Measurements from ENCODE around the gene ZNF614.

The ZNF614 gene

DNA sequence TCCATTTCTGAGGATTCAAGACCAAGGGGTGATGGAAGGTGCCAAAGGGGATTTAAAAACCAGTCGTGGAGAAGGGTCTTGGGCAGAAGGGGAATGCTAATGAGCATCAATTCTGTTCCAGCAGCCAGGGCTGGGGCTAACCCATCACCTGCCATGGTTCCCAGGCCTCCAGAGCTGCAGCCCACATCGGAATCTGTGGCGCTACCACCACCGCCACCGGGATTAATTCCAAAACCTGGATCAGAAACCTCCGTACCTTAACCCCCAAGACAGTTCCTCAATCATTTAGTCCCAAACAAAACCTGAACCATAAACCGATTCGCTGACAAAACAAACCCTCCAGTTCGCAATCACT is 20.8 kb downstream of the ZNF614 start:
- Histone ChIP-seq H3K4me3 (ENCODE audit: low read depth in 1 of 2, low read length in 2 of 2) (peak overlapping the region; percentile 46 to 83), H3K9ac (ENCODE audit: low read depth, low read length) (peak overlapping the region; percentile 62)

DNA sequence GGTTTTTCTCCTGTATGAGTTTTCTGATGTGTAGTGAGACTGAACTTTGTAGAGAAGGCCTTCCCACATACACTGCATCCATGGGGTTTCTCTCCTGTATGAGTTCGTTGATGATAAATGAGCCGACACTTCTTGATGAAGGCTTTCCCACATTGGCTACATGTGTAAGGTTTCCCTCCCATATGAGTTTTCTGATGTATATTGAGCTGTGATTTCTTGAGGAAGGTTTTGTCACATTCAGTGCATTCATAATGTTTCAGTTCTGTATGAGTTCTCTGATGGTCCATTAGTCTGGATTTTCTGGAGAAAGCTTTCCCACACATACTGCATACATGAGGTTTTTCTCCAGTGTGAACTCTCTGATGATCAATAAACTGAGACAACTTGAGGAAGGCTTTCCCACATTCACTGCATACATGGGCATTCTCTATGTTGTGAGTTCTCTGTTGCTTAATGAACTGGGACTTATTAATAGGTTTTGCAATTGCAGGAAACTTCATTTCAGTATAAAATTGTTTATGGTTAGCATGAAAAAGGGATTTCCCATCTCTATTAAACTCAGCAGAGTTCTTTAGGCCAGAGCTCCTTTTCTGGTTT is 34.0 kb downstream of the ZNF614 start:
- Histone ChIP-seq H3K27ac (ENCODE audit: low read length) (no peak overlapping the region), H4K20me1 (ENCODE audit: insufficient read depth, low read length) (no peaks in the 10 kb centered on the region), H2AFZ (ENCODE audit: low read depth, low read length) (no peak overlapping the region), H3K4me3 (ENCODE audit: low read depth in 1 of 2, low read length in 2 of 2) (no peak overlapping the region), H3K4me1 (ENCODE audit: insufficient read depth, low read length) (no peaks in the 10 kb centered on the region), H3K36me3 (ENCODE audit: insufficient read depth, low read length) (peaks cover 64% of the 10 kb centered on the region), H3K27me3 (ENCODE audit: insufficient read depth, low read length, poor library complexity) (no peaks in the 10 kb centered on the region), H3K9me3 (ENCODE audit: insufficient read depth, low read length, severe bottlenecking) (peaks cover 79% of the 10 kb centered on the region), H3K4me2 (ENCODE audit: insufficient read depth, low read length) (no peak overlapping the region), H3K9ac (ENCODE audit: low read depth, low read length) (no peak overlapping the region), H3K79me2 (ENCODE audit: insufficient read depth, low read length) (no peaks in the 10 kb centered on the region)
- ATAC-seq (ENCODE audit: insufficient read depth, low read depth) = no peak
- DNase-seq = no peak
- TF ChIP-seq, protein P1, sequence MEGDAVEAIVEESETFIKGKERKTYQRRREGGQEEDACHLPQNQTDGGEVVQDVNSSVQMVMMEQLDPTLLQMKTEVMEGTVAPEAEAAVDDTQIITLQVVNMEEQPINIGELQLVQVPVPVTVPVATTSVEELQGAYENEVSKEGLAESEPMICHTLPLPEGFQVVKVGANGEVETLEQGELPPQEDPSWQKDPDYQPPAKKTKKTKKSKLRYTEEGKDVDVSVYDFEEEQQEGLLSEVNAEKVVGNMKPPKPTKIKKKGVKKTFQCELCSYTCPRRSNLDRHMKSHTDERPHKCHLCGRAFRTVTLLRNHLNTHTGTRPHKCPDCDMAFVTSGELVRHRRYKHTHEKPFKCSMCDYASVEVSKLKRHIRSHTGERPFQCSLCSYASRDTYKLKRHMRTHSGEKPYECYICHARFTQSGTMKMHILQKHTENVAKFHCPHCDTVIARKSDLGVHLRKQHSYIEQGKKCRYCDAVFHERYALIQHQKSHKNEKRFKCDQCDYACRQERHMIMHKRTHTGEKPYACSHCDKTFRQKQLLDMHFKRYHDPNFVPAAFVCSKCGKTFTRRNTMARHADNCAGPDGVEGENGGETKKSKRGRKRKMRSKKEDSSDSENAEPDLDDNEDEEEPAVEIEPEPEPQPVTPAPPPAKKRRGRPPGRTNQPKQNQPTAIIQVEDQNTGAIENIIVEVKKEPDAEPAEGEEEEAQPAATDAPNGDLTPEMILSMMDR (IDR thresholded peaks at IDR 0.05; ENCODE audit: borderline replicate concordance, extremely low read depth, low read length, poor library complexity, severe bottlenecking) = no peak

More for the DNA sequence above, 20.8 kb downstream of the ZNF614 start:
- TF ChIP-seq, protein P1 (IDR thresholded peaks at IDR 0.05; ENCODE audit: borderline replicate concordance, extremely low read depth, low read length, poor library complexity, severe bottlenecking) = no peak
- no peak for TF ChIP-seq EZH2 (IDR thresholded peaks at IDR 0.05; ENCODE audit: borderline replicate concordance, low read depth, low read length, severe bottlenecking)
- Histone ChIP-seq H2AFZ (ENCODE audit: low read depth, low read length) (peak overlapping the region; percentile 93), H3K9me3 (ENCODE audit: insufficient read depth, low read length, severe bottlenecking) (peaks cover 12% of the 10 kb centered on the region), H3K27me3 (ENCODE audit: insufficient read depth, low read length, poor library complexity) (no peaks in the 10 kb centered on the region), H4K20me1 (ENCODE audit: insufficient read depth, low read length) (no peaks in the 10 kb centered on the region), H3K79me2 (ENCODE audit: insufficient read depth, low read length) (peaks cover 42% of the 10 kb centered on the region), H3K4me2 (ENCODE audit: insufficient read depth, low read length) (peak overlapping the region; percentile 92), H3K36me3 (ENCODE audit: insufficient read depth, low read length) (peaks cover 23% of the 10 kb centered on the region), H3K27ac (ENCODE audit: low read length) (peak overlapping the region; percentile 93), H3K4me1 (ENCODE audit: insufficient read depth, low read length) (peaks cover 24% of the 10 kb centered on the region)
- ATAC-seq (ENCODE audit: insufficient read depth, low read depth) (peak; percentile 44), DNase-seq (no peak)

DNA sequence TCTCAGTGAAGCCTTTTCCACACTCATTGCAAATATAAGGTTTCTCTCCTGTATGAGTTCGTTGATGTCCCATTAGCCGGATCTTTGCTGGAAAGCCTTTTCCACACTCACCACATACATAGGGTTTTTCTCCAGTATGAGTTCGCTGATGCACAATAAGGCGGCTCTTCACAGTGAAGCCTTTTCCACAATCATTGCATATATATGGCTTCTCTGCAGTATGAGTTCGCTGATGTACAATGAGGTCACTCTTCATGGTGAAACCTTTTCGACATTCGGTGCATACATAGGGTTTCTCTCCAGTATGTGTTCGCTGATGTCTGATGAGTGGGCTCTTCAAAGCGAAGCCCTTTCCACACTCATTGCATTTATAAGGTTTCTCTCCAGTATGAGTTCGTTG is 34.8 kb downstream of the ZNF614 start:
- Histone ChIP-seq H3K4me2 (ENCODE audit: insufficient read depth, low read length) (no peak overlapping the region), H3K9me3 (ENCODE audit: insufficient read depth, low read length, severe bottlenecking) (peaks cover 78% of the 10 kb centered on the region), H3K27ac (ENCODE audit: low read length) (no peak overlapping the region), H4K20me1 (ENCODE audit: insufficient read depth, low read length) (no peaks in the 10 kb centered on the region), H3K79me2 (ENCODE audit: insufficient read depth, low read length) (no peaks in the 10 kb centered on the region), H3K36me3 (ENCODE audit: insufficient read depth, low read length) (peaks cover 57% of the 10 kb centered on the region), H3K9ac (ENCODE audit: low read depth, low read length) (no peak overlapping the region), H3K27me3 (ENCODE audit: insufficient read depth, low read length, poor library complexity) (no peaks in the 10 kb centered on the region), H3K4me1 (ENCODE audit: insufficient read depth, low read length) (no peaks in the 10 kb centered on the region), H3K4me3 (ENCODE audit: low read depth in 1 of 2, low read length in 2 of 2) (no peak overlapping the region), H2AFZ (ENCODE audit: low read depth, low read length) (no peak overlapping the region)
- no peak for TF ChIP-seq EZH2 (IDR thresholded peaks at IDR 0.05; ENCODE audit: borderline replicate concordance, low read depth, low read length, severe bottlenecking)
- ATAC-seq (ENCODE audit: insufficient read depth, low read depth) (no peak), DNase-seq (no peak)

DNA sequence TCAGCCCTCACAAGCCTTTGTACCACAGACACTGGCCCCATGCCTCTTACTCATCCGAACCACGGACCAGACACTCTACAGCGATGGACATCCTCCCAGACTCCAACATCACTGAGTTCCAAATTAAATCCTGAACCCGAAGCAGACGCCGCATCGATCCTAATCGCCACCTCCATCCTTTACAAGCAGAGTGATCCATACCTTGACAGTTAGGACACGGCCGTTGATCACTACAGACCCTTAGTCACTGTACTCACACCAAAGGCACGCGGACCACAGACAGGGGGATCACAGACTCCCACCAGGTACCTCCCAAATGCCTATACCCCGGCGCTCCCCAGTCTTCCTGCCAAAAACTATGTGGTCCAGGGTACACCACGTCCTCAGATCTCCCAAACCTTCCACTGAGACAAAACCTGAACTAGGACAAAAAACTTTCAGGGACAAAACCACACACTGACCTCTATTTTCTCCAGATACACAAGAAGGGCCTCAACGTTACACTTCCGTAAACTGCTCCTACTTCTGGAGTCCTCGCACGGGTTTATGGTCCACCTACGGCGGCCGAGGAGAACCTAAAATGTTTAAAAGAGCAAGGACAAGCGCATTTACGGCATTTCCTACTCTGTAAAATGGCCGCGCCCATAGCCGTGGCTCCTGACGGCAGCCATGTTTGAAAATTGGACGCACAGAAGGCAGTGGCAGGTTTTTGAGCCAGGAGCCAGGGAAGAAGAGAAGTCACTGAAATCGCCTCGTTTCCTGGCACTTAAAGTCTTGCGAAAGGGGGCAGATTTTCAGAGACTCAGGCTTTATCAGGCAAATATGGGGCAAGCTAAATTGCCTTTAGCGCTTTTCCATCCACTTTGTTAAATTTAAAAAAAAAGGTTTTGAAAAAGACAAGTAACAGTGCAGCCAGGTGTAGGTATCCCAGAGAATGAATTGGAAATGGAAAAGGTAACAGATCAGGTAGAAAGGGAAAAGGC is 41.6 kb downstream of the ZNF614 start, which contains the start of gene ZNF350:
Gene ZNF350, minus strand, starts transcription at position 532 of the 983 bp plus-strand sequence. CDS start 12,480 bp downstream, outside the sequence.
- TF ChIP-seq, protein P1 (IDR thresholded peaks at IDR 0.05; ENCODE audit: borderline replicate concordance, extremely low read depth, low read length, poor library complexity, severe bottlenecking) = no peak
- no peak for TF ChIP-seq EZH2 (IDR thresholded peaks at IDR 0.05; ENCODE audit: borderline replicate concordance, low read depth, low read length, severe bottlenecking)
- H3K9me3 ChIP-seq (ENCODE audit: insufficient read depth, low read length, severe bottlenecking) = peaks cover 49% of the 10 kb centered on the region
- H3K79me2 ChIP-seq (ENCODE audit: insufficient read depth, low read length) = peaks cover 51% of the 10 kb centered on the region
- H3K36me3 ChIP-seq (ENCODE audit: insufficient read depth, low read length) = peaks cover 39% of the 10 kb centered on the region
- peak within 1 kb of the TSS; percentile 69 for H3K9ac ChIP-seq (ENCODE audit: low read depth, low read length)
- H3K27ac ChIP-seq (ENCODE audit: low read length) = peak within 1 kb of the TSS; percentile 81
- peaks cover 23% of the 10 kb centered on the region for H3K4me1 ChIP-seq (ENCODE audit: insufficient read depth, low read length)
- peak within 1 kb of the TSS; percentile 70 to 92 for H3K4me3 ChIP-seq (ENCODE audit: low read depth in 1 of 2, low read length in 2 of 2)
- H4K20me1 ChIP-seq (ENCODE audit: insufficient read depth, low read length) = no peaks in the 10 kb centered on the region
- H3K27me3 ChIP-seq (ENCODE audit: insufficient read depth, low read length, poor library complexity) = no peaks in the 10 kb centered on the region
- peak within 1 kb of the TSS; percentile 95 for H2AFZ ChIP-seq (ENCODE audit: low read depth, low read length)
- ATAC-seq (ENCODE audit: insufficient read depth, low read depth) (peak; percentile 95), DNase-seq (peak; percentile 95)
- peak within 1 kb of the TSS; percentile 94 for H3K4me2 ChIP-seq (ENCODE audit: insufficient read depth, low read length)
